Mammary epithelial cell (primary cell): ENCODE measurements around the gene TCEANC.

Experiments used
- EZH2 ChIP-seq: IDR thresholded peaks from 2 replicates; pipeline ENCODE4 v1.6.1; 2012; ENCODE audit warnings: low read length, inconsistent platforms, borderline replicate concordance
- TF ChIP-seq, protein P1 (sequence below), 2 donors: IDR thresholded peaks in 1 of 2; conservative IDR thresholded peaks in 1 of 2; 2 replicates each; pipeline ENCODE4 v1.5.1; 2011 to 2012; ENCODE audit warnings: inconsistent platforms in 2 of 2, low read length in 2 of 2, mild to moderate bottlenecking in 2 of 2, control low read depth in 1 of 2, low read depth in 1 of 2; ENCODE audit not compliant: insufficient read depth in 1 of 2; ENCODE audit errors: extremely low read depth in 1 of 2

DNA sequence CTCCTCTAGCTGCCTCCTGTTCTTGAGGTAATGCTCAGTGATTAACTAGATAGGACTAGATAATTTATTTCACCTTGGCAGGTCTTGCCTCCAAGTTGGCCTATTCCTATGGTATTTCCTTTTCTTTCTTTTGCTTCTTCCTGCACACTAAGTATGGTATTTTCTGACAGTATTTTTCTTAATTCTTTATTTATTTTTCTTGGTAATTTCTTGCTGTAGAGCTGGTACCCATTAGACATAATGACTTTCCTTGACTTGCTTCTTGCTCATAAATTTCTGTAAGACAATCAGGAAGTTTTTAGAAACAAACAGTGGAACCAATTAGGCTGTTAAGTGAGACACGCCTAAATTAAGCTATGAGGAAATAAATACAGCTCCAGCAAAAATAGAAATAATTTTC, 45.5 kb downstream of the TCEANC start:
- TF ChIP-seq, protein P1, sequence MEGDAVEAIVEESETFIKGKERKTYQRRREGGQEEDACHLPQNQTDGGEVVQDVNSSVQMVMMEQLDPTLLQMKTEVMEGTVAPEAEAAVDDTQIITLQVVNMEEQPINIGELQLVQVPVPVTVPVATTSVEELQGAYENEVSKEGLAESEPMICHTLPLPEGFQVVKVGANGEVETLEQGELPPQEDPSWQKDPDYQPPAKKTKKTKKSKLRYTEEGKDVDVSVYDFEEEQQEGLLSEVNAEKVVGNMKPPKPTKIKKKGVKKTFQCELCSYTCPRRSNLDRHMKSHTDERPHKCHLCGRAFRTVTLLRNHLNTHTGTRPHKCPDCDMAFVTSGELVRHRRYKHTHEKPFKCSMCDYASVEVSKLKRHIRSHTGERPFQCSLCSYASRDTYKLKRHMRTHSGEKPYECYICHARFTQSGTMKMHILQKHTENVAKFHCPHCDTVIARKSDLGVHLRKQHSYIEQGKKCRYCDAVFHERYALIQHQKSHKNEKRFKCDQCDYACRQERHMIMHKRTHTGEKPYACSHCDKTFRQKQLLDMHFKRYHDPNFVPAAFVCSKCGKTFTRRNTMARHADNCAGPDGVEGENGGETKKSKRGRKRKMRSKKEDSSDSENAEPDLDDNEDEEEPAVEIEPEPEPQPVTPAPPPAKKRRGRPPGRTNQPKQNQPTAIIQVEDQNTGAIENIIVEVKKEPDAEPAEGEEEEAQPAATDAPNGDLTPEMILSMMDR (conservative IDR thresholded peaks at IDR 0.05 in 1 of 2, IDR thresholded peaks at IDR 0.05 in 1 of 2; ENCODE audit: extremely low read depth in 1 of 2, insufficient read depth in 1 of 2, low read depth in 1 of 2, low read length in 2 of 2) = no peak
- TF ChIP-seq EZH2 = no peak
